Kasumi-1 (cell line): ENCODE data around the gene OAF.
"Not testable (repeated sequence)": the region's sequence is repeated elsewhere in the genome, so short reads cannot be mapped to it uniquely, and the experiment has no call there.

ENCODE experiments used
- DNase-seq, 2 experiments: peaks; one replicate each; lab custom pipeline; 2025; lab: John Stamatoyannopoulos, UW

OAF gene

DNA sequence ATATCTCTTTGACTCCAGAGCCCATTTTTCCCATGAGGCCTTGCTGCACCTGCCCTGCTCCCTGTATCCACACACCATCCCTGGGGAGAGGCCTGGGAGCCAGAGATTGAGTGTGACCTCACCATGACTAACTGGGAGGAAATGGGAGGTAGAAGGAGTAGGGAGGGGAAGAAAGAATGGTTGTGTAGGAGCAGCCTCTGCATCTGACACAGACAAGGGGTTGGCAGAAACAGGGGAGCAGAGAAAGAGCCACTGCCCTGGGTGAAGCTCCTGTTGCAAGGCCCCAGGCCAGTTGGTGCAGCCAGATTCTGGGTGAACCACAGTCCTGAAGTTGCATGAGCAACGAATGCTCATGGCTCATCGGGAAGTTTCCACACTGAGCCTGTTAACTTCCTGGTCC lies 61.5 kb downstream of the OAF start:
- no peak for DNase-seq

DNA sequence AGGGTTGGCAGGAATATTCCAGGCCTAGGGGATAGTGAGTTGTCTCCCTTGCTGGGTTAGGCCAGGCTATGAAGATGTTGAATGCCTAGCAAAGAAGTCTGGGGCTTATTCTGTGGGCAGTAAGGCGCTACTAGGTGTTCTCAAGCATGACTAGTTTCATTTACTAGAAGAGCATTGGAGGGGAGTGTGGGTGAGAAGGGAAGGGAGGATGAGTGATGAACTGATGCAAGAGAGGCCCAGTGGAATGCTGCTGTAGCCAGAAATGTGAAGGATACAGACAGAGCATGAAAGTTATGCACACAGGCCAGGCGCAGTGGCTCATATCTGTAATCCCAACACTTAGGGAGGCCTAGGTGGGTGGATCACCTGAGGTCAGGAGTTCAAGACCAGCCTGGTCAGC lies 62.6 kb downstream of the OAF start:
- DNase-seq, result no peak

GRCh38 chr11:120273956-120274355 lies 63.1 kb downstream of the OAF start:
- not testable (repeated sequence) for DNase-seq

DNA sequence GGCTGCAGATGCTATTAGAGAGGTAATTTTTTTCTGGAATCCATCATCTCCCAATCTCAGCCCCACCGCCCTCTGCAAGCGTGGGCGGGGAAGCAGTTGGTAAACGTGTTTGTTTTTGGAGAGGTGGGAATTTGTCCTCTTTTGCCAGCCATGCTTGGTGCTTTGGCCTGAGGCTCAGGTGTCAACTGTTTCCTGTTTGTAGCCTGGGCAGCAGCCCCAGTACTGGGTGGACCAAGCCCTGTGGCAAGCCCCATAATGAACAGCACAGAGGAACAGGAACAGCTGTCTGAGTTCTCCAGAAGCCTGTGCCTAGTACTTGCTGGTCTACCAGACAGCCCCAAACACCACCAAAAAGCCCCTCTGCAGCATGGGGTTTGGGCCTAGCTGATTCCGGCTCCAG lies 68.7 kb downstream of the OAF start:
- DNase-seq, result no peak
